Measurements from ENCODE around the gene STARD8.

GRCh38 chrX:68699960-68700746, 52.7 kb downstream of the STARD8 start:
- no peak for TF ChIP-seq CTCF (IDR thresholded peaks at IDR 0.05)
- no peak for TF ChIP-seq POLR2A (IDR thresholded peaks at IDR 0.05)
- TF ChIP-seq EP300 (IDR thresholded peaks at IDR 0.05) = no peak
- TF ChIP-seq POLR2AphosphoS5 (IDR thresholded peaks at IDR 0.05) = no peak
